Caco-2 (cell line): ENCODE data around the gene RALGPS1. TPM values are rescaled to one million over a fixed set of nuclear protein-coding genes. Genes with fewer than 3 reads are reported as not detected.

Experiments
- BruUV-seq: library from RNA; stranded (reverse); fragments of 400-500 nt; replicated peaks from 2 replicates; lab custom pipeline; 2021; lab: Mats Ljungman, UMichigan
- CTCF ChIA-PET: fragments of 300-600 bp; sonication (Branson Sonifier 250); formaldehyde crosslinking; loops from one replicate; lab custom pipeline; 2022; ENCODE audit warnings: antibody characterized with exemption; lab: Charles Lee
- POLR2A ChIA-PET: fragments of 300-600 bp; sonication (Branson Sonifier 250); formaldehyde crosslinking; loops from one replicate; lab custom pipeline; 2022; ENCODE audit warnings: antibody characterized with exemption; lab: Charles Lee
- DNase-seq, 2 experiments: peaks; one replicate each; pipeline versions ENCODE4 v3.0.0 to v3.0.0-alpha.2; 2020 to 2022
- H3K27me3 ChIP-seq: replicated peaks from 2 replicates; pipeline ENCODE4 v1.6.0; 2011; ENCODE audit warnings: low read length; ENCODE audit not compliant: control insufficient read depth, insufficient read depth
- H3K36me3 ChIP-seq: 2 replicates; pipeline ENCODE4 v1.5.1; 2011; ENCODE audit warnings: low read length; ENCODE audit not compliant: control insufficient read depth, insufficient read depth
- H3K4me1 ChIP-seq: fragments of 250-450 bp; sonication (Bioruptor Pico); 2 replicates; pipeline ENCODE4 v1.5.1; 2020; ENCODE audit warnings: mild to moderate bottlenecking
- H3K4me3 ChIP-seq: 2 replicates; pipeline ENCODE4 v1.5.1; 2011; ENCODE audit warnings: low read depth, mild to moderate bottlenecking, control low read depth, low read length
- H3K9me3 ChIP-seq: fragments of 250-450 bp; sonication (Bioruptor Pico); 2 replicates; pipeline ENCODE4 v1.5.1; 2020; ENCODE audit warnings: mild to moderate bottlenecking, moderate library complexity
- H3K27ac Mint-ChIP-seq: one replicate; pipeline ENCODE4 v1.8.0; 2022; ENCODE audit warnings: mixed read lengths; ENCODE audit not compliant: unreplicated experiment
- H3K27me3 Mint-ChIP-seq: one replicate; pipeline ENCODE4 v1.8.0; 2022; ENCODE audit warnings: mixed read lengths; ENCODE audit not compliant: insufficient read depth, unreplicated experiment
- H3K36me3 Mint-ChIP-seq: one replicate; pipeline ENCODE4 v1.8.0; 2022; ENCODE audit warnings: mild to moderate bottlenecking, mixed read lengths; ENCODE audit not compliant: insufficient read depth, unreplicated experiment
- H3K4me1 Mint-ChIP-seq: one replicate; pipeline ENCODE4 v1.8.0; 2022; ENCODE audit warnings: low read depth, mixed read lengths; ENCODE audit not compliant: unreplicated experiment
- H3K4me3 Mint-ChIP-seq: one replicate; pipeline ENCODE4 v1.8.0; 2022; ENCODE audit warnings: mild to moderate bottlenecking, moderate library complexity, mixed read lengths; ENCODE audit not compliant: unreplicated experiment
- H3K9me3 Mint-ChIP-seq: one replicate; pipeline ENCODE4 v1.8.0; 2022; ENCODE audit warnings: mixed read lengths; ENCODE audit not compliant: unreplicated experiment
- intact Hi-C: fragments of 100-400 bp; cut with micrococcal nuclease; formaldehyde crosslinking; loops from one replicate; pipeline ENCODE4 v1.10.0; 2022; ENCODE audit not compliant: unreplicated experiment
- total RNA-seq: library from RNA; stranded (reverse); gene quantifications from 2 replicates; pipeline ENCODE4 v1.2.3, GENCODE V29; 2022
- TF ChIP-seq, protein P1 (sequence below), 2 experiments: fragments of 200-600 bp in 1 of 2; IDR thresholded peaks; 1 replicate in 1 of 2; 2 replicates in 1 of 2; pipeline versions ENCODE4 v1.5.1 to v1.8.0; 2011 to 2022; ENCODE audit warnings: antibody characterized with exemption in 1 of 2, control low read depth in 1 of 2, inconsistent platforms in 1 of 2, low read depth in 1 of 2, low read length in 1 of 2, mild to moderate bottlenecking in 1 of 2, moderate library complexity in 1 of 2; ENCODE audit not compliant: insufficient read depth in 1 of 2, severe bottlenecking in 1 of 2, unreplicated experiment in 1 of 2

RALGPS1 gene
- total RNA-seq, 1 experiment from 2014 or later = 41.5 TPM

DNA sequence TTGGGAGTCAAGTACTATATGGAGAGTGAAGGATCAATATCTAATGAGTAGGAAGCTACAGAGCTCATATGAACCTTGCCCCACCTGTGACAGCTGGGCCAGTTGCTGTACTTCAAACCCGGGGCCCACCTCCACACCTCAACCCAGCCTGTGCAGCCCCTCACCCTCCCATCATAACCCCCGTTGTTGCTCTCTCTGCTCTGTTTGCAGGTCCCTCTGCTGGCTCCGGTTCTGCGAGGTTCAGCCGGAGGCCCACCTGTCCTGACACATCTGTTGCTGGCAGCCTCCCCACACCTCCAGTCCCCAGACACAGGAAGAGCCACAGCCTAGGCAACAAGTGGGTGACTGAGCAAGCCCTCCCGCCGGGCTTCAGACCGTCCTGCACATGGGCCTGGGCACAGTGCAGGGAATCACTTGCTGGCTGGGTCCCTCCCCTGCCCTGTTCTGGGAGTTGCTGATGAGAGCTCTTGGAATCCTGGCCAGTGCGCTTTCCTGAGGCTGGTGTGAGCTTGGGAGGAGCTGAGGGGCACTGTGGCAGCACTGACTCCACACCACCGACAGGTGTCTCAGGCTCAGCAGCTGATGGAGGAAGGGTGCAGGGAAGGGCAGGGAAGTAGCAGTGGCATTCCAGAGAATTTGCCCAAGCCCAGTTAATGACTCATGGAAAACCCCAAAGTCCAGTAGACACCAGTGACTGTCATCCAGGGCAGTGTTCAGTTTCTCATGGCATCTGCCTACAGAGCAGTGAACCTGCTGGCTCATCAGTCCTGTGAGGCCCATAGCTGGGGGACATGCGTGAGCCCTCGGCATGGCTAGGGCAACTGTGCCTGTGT lies 280.5 kb downstream of the RALGPS1 start:
- intact Hi-C loops = loop anchor here (5.0 kb wide), 1 partner anchor 118 kb away; no protein-coding TSS in a partner anchor
- POLR2A ChIA-PET = no interaction called here
- H3K4me3 ChIP-seq = no peak overlapping the region

DNA sequence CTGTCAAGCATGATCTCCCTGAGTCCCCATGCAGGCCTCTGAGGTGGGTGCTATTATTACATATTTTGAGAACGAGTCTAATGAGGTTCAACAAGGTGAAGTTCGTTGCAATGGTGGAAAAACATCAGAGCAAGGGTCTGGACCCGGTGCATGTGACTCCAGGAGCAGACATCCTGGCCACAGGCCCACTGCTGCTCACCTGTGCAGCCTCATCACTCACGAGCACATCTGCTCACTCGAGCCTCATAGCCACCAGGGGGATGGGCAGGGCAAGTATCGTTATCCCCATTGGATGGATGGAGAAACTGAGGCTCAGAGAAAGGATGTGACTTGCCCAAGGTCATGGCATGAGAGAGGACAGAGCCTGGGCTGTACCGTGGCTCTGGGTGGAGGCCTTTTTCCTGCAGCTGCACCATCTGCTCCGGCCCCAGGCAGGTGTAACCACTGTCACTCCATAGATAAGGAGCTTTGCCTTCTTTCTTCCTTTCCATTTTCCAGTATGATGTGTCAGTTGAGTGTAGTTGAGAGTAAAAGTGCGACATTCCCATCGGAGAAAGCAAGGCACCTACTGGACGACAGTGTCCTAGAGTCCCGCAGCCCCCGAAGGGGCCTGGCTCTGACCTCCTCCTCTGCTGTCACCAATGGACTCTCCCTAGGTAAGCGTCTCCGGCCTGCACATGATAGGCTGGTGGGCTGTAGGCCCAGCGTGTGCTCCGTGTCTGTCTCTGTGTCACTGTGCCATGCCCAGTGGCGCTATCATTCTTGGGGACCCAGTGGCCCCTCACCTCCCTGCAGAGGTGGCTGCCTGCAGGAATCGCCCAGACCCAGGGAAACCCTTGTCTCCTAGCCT lies 281.6 kb downstream of the RALGPS1 start:
- Mint-ChIP-seq H3K36me3 (peaks cover 7% of the 10 kb centered on the region), H3K27ac (no peak overlapping the region), H3K9me3 (no peaks in the 10 kb centered on the region), H3K4me1 (peaks cover 13% of the 10 kb centered on the region), H3K4me3 (no peak overlapping the region), H3K27me3 (no peaks in the 10 kb centered on the region)
- DNase-seq = no peak
- Histone ChIP-seq H3K9me3 (no peaks in the 10 kb centered on the region), H3K27me3 (no peaks in the 10 kb centered on the region), H3K36me3 (no peaks in the 10 kb centered on the region), H3K4me1 (peaks cover 6% of the 10 kb centered on the region; the same call in 1 of the 2 replicates), H3K4me3 (no peak overlapping the region)
- no TSS peak for BruUV-seq
- TF ChIP-seq, protein P1, sequence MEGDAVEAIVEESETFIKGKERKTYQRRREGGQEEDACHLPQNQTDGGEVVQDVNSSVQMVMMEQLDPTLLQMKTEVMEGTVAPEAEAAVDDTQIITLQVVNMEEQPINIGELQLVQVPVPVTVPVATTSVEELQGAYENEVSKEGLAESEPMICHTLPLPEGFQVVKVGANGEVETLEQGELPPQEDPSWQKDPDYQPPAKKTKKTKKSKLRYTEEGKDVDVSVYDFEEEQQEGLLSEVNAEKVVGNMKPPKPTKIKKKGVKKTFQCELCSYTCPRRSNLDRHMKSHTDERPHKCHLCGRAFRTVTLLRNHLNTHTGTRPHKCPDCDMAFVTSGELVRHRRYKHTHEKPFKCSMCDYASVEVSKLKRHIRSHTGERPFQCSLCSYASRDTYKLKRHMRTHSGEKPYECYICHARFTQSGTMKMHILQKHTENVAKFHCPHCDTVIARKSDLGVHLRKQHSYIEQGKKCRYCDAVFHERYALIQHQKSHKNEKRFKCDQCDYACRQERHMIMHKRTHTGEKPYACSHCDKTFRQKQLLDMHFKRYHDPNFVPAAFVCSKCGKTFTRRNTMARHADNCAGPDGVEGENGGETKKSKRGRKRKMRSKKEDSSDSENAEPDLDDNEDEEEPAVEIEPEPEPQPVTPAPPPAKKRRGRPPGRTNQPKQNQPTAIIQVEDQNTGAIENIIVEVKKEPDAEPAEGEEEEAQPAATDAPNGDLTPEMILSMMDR (IDR thresholded peaks at IDR 0.05; ENCODE audit: insufficient read depth in 1 of 2, low read depth in 1 of 2, low read length in 1 of 2, severe bottlenecking in 1 of 2, unreplicated experiment in 1 of 2) = no peak
- ChIA-PET CTCF (interaction anchor here (3.4 kb wide), 1 partner anchor 255 kb away, joined by 35 read pairs; no protein-coding TSS in a partner anchor), POLR2A (interaction anchor here (1.0 kb wide), 1 partner anchor 37 kb away, joined by 3 read pairs; no protein-coding TSS in a partner anchor)
- intact Hi-C loops = loop anchor here (5.0 kb wide), 1 partner anchor 119 kb away; no protein-coding TSS in a partner anchor

More for the DNA sequence above, 280.5 kb downstream of the RALGPS1 start:
- Mint-ChIP-seq H3K27ac (no peak overlapping the region), H3K4me3 (no peak overlapping the region), H3K9me3 (no peaks in the 10 kb centered on the region), H3K4me1 (peaks cover 20% of the 10 kb centered on the region), H3K27me3 (no peaks in the 10 kb centered on the region), H3K36me3 (peaks cover 5% of the 10 kb centered on the region)
- CTCF ChIA-PET = interaction anchor here (1.0 kb wide), 2 partner anchors 230 to 261 kb away, joined by 3 read pairs; no protein-coding TSS in a partner anchor
- Histone ChIP-seq H3K4me1 (peaks cover 6% of the 10 kb centered on the region; the same call in 1 of the 2 replicates), H3K36me3 (no peaks in the 10 kb centered on the region), H3K27me3 (no peaks in the 10 kb centered on the region), H3K9me3 (no peaks in the 10 kb centered on the region)
- DNase-seq = no peak
- BruUV-seq = no TSS peak
- TF ChIP-seq, protein P1 (IDR thresholded peaks at IDR 0.05; ENCODE audit: insufficient read depth in 1 of 2, low read depth in 1 of 2, low read length in 1 of 2, severe bottlenecking in 1 of 2, unreplicated experiment in 1 of 2) = no peak

GRCh38 chr9:127196826-127197145 lies 282.2 kb downstream of the RALGPS1 start:
- ChIA-PET CTCF (interaction anchor here (3.4 kb wide), 1 partner anchor 256 kb away, joined by 35 read pairs; no protein-coding TSS in a partner anchor), POLR2A (interaction anchor here (1.0 kb wide), 1 partner anchor 38 kb away, joined by 3 read pairs; no protein-coding TSS in a partner anchor)
- H3K27me3 Mint-ChIP-seq = no peaks in the 10 kb centered on the region
- no peak overlapping the region for H3K27ac Mint-ChIP-seq
- no peak for DNase-seq
- TF ChIP-seq, protein P1 (IDR thresholded peaks at IDR 0.05; ENCODE audit: insufficient read depth in 1 of 2, low read depth in 1 of 2, low read length in 1 of 2, severe bottlenecking in 1 of 2, unreplicated experiment in 1 of 2) = no peak
- no TSS peak for BruUV-seq
- H3K4me1 Mint-ChIP-seq = peaks cover 10% of the 10 kb centered on the region
- no peak overlapping the region for H3K4me3 Mint-ChIP-seq
- no peaks in the 10 kb centered on the region for H3K9me3 Mint-ChIP-seq
- Histone ChIP-seq H3K4me1 (peaks cover 6% of the 10 kb centered on the region; the same call in 1 of the 2 replicates), H3K36me3 (no peaks in the 10 kb centered on the region), H3K4me3 (no peak overlapping the region), H3K27me3 (no peaks in the 10 kb centered on the region), H3K9me3 (no peaks in the 10 kb centered on the region)
- intact Hi-C loops = loop anchor here (5.0 kb wide), 1 partner anchor 119 kb away; no protein-coding TSS in a partner anchor
- peaks cover 7% of the 10 kb centered on the region for H3K36me3 Mint-ChIP-seq
